GM18873 (cell line): ENCODE results near the gene ZNF493.

Source experiments
- ATAC-seq: cut with Tn5 transposase; IDR thresholded peaks from one replicate; pipeline ENCODE4 v1.9.1; 2021; ENCODE audit warnings: mild to moderate bottlenecking, moderate library complexity, moderate number of reproducible peaks; ENCODE audit not compliant: unreplicated experiment, low FRiP score

The ZNF493 gene

GRCh38 chr19:21460686-21461085, 63.8 kb downstream of the ZNF493 start:
- ATAC-seq, result no peak

- no peak for ATAC-seq
These were observed 65.6 kb downstream of the ZNF493 start for GRCh38 chr19:21462540-21462939.

GRCh38 chr19:21463449-21464105, 66.6 kb downstream of the ZNF493 start:
- ATAC-seq, result peak; percentile 75

GRCh38 chr19:21466627-21467026, 69.7 kb downstream of the ZNF493 start:
- ATAC-seq, result no peak

GRCh38 chr19:21468791-21469190, 71.9 kb downstream of the ZNF493 start:
- ATAC-seq, result no peak

GRCh38 chr19:21472507-21472906, 75.6 kb downstream of the ZNF493 start:
- no peak for ATAC-seq

GRCh38 chr19:21474671-21475181, 77.8 kb downstream of the ZNF493 start:
- peak; percentile 47 for ATAC-seq
